Left colon (tissue), 2 donors: Measurements from ENCODE around the gene CSRNP3. TPM values are rescaled to one million over a fixed set of nuclear protein-coding genes. Genes with fewer than 3 reads are reported as not detected.

Experiments used
- ATAC-seq: fragments of 200-7000 bp; cut with Tn5 transposase; one replicate; pipeline ENCODE4 v1.9.1; 2020; ENCODE audit warnings: mild to moderate bottlenecking, moderate library complexity
- DNase-seq, 2 donors: peaks; one replicate each; pipeline ENCODE4 v3.0.0-alpha.2; 2020
- intact Hi-C, 2 donors: fragments of 100-400 bp; cut with DNase I in 1 of 2; cut with micrococcal nuclease in 1 of 2; formaldehyde crosslinking; loops; one replicate each; pipeline versions ENCODE4 v1.11.2 to v1.14.0; 2022; cut with DNase I, micrococcal nuclease
- total RNA-seq, 2 donors: library from RNA; stranded (reverse); fragmentation: NEBNext Ultra II Directional; extraction: Animal tissue kit (Norgen Biotek cat#: 25700); gene quantifications; one replicate each; pipeline ENCODE4 v1.2.1, GENCODE V29; 2021
- donor health status: DM: no; HTN: no; CAD: no.
- donor health status: DM: yes; HTN: yes; CAD: no.

The CSRNP3 gene
- total RNA-seq, 2 donors from 2014 or later: 2.7 to 2.8 TPM

DNA sequence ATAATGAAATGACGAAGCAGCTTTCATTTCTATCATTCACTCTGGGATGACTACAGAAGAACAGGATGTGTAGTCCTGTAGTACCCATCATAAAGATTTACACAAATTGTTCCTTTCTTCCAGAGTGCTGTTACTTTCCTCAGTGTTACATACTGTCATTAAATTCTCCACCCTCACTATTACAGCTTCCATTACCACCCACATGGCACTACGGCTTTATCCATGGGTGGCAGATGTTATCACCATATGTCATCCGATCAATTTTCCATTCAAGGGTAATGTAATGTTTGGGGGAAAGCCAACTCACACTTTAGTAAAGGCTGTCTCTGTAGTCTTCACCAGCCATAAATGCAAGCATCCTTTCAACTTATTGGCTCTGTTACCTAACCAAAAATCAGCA lies 7.1 kb upstream of the CSRNP3 start:
- ATAC-seq: no peak
- intact Hi-C loops: no loop called here

DNA sequence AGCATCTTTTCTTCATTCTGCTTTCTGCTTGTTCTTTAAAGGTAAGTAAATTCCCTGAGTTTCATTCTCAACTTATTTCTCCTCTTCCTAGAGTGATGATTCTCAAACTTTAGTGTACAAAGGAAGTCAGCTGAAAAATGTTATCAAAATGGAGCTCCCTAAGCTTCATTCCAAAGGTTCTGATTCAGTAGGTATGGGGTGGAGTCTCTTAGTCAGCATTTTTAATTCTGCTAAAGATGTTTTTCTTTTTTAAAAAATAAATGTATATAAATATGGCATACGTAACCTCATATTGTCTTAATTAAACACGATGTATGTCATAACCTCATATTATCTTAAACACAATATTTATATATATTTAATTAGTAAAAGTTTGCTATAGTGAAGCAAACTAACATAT lies 3.1 kb upstream of the CSRNP3 start:
- no peak for DNase-seq
- no peak for ATAC-seq
- intact Hi-C loops: no loop called here

More for the DNA sequence above, 7.1 kb upstream of the CSRNP3 start:
- DNase-seq: no peak

DNA sequence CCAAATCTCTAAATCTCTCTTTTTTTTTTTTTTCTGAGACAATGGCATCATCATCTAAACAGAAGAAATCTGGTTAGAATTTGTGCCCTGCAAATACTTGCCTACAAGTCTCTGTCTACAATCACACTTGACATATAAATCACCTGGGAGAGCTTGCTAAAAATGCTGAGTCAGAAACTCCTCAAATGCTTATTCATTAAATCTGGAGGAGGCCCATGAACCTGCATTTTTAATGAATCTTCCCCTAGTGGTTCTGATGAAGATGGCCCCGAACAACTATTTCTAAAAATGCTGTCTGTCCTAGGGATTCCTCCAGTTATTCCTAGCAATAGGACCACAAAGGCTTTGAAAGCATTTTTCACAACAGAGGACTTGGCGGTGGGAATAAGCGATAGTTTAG lies 1.6 kb upstream of the CSRNP3 start:
- intact Hi-C loops: no loop called here
- ATAC-seq (no peak), DNase-seq (no peak)

DNA sequence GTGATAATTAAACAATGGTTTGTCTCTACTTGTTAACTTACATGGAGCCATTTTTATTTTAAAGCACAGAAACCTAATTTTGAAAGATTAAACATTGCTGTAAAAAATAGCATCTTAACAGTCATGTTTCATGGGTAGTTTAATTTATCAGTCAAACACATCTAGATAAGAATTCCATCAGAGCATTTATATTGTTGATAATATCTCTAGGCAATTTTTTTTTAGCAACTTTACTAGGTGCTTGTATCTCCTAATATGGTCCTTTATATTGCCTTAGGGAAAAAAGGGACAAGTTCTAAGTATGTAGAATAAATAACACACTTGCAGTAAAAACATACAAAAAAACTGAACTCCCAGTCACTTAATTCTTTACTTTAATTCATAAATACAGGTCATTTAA lies 863 bp downstream of the CSRNP3 start:
- intact Hi-C loops: no loop called here
- ATAC-seq: no peak
- DNase-seq: no peak

DNA sequence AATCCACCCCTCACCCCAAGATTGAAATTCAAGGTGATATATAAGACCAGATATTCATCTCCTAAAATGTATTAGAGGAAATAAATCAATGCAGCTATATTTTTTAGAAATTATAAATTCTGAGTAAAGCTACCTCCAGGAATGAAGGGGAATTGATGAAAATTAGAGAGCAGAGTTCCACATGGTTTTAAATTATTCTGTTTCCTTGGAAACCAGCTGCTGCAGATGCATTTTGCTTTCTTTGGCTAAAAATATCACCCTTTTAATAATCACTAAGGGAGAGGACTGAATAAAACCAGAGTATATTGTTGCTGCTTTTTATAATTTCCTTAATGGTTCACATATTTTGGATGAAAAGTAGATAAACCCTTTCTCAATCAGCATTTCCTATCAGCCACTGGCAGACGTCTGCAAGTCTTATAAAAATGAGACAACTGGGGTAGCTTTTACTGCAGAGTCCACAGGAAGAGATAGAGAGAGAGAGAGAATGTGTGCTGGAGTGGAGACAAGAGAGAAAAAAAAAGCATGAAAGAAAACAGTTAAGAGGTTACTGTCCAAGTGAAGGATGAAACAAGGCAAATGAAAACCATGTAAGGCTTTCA lies 2.0 kb downstream of the CSRNP3 start:
- ATAC-seq (no peak), DNase-seq (no peak)
- intact Hi-C loops: no loop called here

DNA sequence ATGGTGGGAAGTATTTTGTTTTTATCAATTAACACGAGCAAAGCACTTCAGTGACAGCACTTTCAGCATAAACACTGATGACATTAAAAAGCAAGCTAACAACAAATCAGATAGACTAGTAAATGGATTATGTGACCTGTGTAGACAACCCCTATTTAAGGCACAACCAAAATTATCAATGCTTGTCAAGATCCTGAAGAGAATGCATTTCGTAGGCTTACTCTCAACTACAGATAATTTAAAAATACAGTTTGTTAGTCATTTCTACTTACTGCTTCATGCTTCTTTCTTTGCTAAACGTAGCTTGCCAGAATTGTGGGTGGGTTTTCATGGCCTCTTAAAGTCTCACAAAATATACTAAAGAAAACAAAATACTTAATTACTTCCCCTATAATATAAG lies 3.4 kb downstream of the CSRNP3 start:
- DNase-seq (no peak), ATAC-seq (no peak)
- intact Hi-C loops: no loop called here

DNA sequence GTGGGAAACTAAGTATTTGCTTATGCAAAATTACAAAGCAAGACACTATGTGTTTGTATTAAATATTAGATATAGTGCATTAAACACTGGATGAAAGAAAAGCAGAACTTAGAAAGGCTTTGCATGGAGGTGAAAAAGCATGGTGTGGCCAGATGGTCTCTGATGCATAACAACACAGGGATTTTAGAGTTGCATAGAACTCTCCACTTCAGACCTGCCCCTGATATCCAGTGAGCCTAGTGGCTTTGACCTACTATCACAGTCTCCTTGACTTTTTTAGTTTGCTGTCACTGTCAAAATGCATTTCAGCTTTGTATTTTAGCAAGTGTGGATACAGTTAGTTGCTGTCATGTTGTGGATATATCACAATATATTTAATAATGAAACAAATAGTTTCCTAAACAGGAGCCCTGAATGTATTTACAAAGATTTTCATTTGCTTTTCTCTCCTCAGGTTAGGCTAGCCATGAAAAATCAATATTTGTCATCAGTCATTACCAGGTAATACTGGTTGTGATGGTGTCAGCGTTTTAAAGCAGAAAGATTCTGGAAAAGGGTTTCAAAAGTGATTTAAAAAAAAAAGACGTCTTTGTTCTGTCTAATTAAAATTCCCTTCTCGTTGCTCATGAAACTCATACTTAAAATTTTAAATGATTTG lies 5.2 kb downstream of the CSRNP3 start:
- intact Hi-C loops: no loop called here
- DNase-seq (no peak), ATAC-seq (no peak)

DNA sequence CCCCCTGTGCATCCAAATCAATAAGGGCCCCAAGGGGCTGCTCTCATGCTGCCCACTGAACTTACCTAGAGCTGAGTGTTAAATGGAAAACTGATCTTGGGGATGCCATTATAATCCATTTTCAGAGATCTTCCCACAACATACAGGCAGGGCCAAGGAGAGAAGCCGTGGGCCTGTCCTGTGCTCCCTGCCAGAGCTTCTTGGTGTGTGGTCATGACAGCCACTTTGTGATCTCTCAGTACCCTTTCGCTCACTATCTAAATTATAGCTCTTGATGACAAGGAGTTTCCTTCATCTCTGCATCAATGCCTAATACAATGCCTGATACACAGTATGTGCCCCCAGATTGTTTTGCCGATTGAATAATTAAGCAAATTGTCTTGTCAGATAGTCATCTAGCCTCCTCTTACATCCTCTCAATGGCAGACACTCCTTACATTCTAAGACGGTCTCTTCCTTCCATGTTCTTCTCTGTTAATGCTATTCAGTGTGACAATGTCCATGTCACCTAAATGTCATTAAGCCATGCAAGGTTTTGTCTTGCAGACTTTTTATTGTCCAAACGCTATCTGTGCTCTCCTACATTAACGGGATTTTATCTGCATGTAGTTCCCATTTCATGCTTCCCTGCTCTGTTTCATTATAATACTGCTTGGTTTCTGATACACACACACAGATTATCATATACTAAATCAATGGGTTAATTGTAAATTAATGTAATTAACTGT lies 5.9 kb downstream of the CSRNP3 start:
- DNase-seq (no peak), ATAC-seq (no peak)
- intact Hi-C loops: no loop called here

DNA sequence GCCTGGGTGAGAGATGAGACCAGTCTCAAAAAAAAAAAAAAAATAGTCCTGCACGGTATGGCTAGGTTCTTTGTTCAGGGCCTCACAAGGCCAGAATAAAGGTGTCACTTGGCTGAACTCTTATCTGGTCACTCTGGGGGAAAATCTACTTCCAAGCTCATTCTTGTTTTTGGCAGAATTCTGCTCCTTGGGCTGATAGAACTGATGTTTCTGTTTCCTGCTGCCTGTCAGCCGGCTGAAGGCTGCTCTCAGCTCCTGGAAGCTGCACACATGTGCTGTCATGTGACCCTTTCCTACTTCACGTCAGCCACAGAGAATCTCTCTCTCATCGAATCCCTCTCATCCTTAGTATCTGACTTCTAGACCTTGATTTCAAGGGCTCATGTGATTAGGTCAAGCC lies 10.4 kb downstream of the CSRNP3 start:
- intact Hi-C loops: no loop called here
- ATAC-seq: no peak
- DNase-seq: no peak

DNA sequence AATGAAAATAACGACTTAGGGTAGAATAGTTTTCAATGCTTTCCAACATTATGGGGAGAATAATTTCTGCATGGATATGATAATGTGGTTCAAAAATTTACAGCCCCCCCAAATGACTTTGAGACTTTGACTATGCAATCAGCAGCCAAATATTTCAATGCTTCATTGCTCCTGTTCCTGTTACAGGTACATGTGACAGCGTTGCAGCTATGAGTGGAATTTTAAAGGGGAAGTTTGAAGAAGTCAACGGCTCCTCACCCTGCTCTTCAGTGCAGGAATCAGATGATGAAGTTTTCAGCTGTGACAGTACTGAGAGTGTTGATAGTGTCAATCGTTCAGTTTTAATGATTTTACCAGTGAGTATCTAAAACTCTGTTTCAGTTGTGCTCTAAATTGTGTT lies 25.1 kb downstream of the CSRNP3 start:
- DNase-seq (no peak), ATAC-seq (no peak)
- intact Hi-C loops: no loop called here

DNA sequence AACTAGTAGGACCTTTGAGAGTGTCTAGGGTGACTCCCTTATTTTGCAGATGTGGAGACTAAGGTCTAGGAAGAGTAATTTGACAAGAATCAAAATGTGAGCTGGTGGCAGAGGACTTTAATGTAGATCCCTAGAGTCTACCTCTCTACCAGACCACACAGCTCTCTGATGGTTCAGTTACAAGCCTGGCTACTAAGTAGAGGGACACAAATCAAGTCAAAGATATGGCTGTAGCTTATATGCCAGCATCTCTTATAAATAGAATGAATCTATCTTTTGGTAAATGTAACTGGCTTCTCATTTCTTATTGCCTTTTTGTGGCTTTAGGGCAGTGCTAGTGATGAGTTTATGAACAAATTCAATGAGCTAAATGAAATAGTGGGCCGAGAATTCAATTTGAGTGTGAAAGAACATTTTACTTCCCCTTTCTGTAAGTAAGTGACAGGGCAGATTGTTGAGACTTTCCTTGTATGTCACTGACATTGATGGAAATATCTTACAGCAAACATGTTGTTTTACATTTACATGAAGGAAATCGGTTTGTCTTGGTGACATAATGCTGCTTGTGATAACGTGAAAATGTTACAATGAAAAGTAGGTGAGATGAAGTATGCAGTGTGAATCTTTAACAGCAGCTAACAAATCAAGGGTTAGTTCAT lies 28.3 kb downstream of the CSRNP3 start:
- no peak for DNase-seq
- intact Hi-C loops: no loop called here
- ATAC-seq: no peak

DNA sequence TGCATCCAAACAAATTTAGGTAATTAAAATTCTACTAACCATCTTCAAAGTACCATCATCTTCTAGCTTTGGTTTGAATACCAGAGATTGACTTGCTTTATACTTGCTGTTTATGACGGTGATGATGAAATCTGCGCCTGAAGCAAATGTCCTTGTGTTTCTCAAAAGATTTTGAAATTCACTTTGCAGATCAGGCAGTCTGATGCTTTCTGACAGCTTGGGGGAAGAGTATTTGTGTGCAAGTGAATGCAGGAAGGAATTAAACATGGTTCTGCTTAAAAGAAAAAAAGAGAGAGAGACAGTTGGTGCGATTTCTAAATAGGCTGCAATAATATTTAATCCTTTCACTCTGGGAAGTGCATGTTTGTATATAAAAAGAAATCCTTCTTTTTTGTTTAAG lies 29.6 kb downstream of the CSRNP3 start:
- no peak for ATAC-seq
- intact Hi-C loops: no loop called here

DNA sequence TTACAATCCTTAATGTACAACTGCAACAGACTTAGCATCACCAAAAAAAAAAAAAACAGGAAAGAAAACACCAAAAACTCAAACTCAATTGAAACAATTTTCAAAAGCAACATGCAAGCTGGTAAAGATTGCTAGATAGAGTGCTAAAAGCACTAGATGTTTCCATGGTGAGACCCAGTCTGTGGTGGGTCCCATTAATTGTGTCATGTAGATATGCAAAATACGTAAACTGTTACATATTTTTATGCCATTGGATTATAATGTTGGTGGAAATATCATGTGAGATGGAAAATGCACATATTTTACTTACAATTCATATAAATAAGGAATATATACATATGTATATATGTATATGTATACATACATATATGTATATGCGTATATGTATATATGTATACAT lies 30.5 kb downstream of the CSRNP3 start:
- DNase-seq: no peak
- no peak for ATAC-seq
- intact Hi-C loops: no loop called here

More for the DNA sequence above, 29.6 kb downstream of the CSRNP3 start:
- no peak for DNase-seq

DNA sequence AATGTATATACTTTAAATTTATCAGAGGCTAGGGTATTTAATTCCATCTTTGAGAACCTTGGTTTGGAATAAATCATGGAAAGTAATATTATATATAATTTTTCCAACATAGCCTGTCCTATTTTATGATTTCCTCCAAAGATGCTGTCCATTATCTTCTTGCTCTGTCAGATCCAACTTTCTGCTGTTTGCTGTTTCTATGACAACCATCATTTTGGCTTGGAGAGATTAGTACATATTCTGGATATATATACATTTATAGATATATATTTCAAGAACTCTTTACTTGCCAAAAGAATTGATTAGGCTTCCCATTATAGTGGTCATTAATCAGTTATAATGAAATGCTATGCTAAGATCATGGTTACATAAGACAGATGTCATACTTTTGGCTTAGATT lies 31.3 kb downstream of the CSRNP3 start:
- intact Hi-C loops: no loop called here
- ATAC-seq: no peak

DNA sequence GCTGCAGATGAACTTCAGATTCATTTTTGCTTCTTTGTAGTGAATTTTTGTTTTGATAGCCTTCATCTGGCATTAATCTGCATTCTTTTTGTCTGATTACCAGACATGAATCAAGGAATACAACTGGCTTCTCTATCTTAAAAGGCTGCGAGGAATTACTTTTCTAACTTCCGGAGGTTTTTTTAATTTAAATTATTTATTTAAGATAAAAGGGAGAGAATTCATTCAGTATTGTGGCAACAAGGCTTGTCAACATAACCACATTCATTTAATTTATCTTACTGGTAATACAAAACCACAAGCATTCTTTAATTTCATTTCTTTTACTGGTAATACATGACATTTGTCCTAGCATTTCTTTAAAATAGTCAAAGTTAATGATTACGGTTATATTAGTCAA lies 36.0 kb downstream of the CSRNP3 start:
- no peak for ATAC-seq
- DNase-seq: no peak
- intact Hi-C loops: no loop called here

More for the DNA sequence above, 31.3 kb downstream of the CSRNP3 start:
- no peak for DNase-seq

DNA sequence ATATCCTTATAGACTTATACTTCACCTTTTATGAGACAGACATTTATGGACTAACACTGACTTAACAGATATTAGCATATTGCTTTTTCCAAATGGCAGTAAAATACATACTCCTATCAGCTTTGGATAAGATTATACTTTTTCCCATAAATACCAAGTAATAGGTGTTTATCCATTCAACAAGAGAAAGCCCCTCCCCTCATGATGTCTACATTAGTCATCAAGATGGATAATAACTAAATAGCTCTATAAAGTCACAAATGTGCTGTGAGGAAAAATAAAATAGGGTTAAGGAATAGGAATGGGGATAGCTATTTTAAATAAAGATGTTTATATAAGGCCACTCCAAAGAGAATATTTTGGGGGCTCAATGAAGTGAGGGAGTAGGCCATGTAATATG lies 39.4 kb downstream of the CSRNP3 start:
- intact Hi-C loops: no loop called here

DNA sequence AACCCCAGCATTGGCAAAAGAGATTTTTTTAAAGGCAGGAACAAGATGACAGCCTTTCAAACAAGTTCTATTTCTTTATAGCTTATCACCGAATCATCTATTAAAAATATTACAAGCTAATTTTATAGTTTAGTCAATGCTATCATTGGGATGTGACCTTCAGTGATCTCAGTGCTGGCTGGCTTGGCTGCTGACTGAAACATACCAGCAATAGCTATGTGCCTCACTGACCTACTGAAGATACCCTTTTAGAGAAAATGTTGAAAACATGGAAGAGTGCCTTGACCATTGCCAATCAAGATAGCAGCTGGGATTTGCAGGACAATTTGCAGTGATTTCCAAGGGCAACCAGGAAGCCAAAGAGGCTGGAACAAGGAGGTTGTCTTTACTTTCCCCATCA lies 44.0 kb downstream of the CSRNP3 start:
- ATAC-seq: no peak
- intact Hi-C loops: no loop called here
- no peak for DNase-seq

More for the DNA sequence above, 39.4 kb downstream of the CSRNP3 start:
- no peak for ATAC-seq
- no peak for DNase-seq

DNA sequence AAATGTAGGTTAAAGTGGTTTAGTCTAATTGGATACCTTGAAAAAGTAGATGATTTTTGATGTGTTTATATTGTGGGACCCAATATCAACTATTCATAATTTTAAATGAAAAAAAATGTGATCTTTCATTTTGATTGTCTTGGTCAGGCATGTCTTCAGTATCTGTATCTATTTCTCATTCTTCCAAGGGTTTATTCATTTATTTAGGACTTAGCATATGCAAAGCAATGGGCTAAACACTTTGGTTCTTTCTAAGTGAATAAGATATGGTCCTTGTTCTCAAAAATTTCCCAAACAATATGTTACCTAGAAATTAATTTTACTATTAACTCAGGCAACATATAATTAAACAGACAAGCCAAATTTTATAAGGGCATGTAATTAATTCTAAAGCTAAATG lies 49.1 kb downstream of the CSRNP3 start:
- intact Hi-C loops: no loop called here
- DNase-seq: no peak
- ATAC-seq: no peak

DNA sequence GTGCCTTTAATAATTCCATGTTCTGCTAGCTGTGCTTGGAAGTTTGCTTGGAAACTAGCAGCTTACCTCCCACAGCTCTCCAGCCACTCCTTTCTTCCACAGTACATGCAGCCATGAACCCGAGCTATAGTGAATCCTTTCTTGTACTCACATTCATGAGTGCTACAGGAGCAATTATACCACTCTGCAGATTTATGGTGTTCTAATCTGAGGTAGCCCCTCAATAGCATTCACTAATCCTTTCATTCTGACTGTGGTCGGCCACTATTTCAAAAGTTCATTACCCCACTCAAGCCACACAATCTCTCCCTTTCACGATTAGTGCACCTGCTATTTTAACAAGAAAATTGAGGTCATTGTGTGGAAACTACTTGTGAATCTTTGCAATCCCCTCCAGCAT lies 53.2 kb downstream of the CSRNP3 start:
- DNase-seq (no peak), ATAC-seq (no peak)
- intact Hi-C loops: no loop called here

DNA sequence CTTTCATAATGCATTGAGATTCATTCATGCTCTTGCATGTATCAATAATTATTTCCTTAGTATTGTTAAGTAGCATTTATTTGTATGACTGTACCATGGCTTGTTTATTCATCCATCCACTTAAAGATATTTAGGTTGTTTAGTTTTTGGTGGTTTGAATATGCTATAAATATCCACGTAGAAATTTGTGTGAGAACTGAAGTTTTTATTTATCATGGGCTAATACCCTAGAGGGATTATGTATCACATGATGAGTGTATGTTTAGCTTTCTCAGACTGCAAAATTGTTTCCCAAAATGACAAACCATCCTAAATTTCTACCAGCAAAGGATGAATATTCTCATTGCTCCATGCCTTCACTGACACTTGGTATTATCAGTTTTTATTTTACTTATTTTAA lies 55.2 kb downstream of the CSRNP3 start:
- intact Hi-C loops: no loop called here
- no peak for DNase-seq
- ATAC-seq: no peak
